Natural killer cell (primary cell): ENCODE data around the gene USP11. TPM values are rescaled to one million over a fixed set of nuclear protein-coding genes. Genes with fewer than 3 reads are reported as not detected.

Source experiments
- ATAC-seq, 3 donors: fragments of 150-1000 bp in 2 of 3; fragments of 200-7000 bp in 1 of 3; cut with Tn5 transposase; 1 replicate in 1 of 3; 2 replicates in 2 of 3; pipeline ENCODE4 v1.10.0; 2021; ENCODE audit warnings: mild to moderate bottlenecking in 2 of 3, moderate library complexity in 2 of 3
- DNase-seq, 2 donors: peaks; one replicate each; pipeline versions ENCODE4 v3.0.0 to v3.0.0-alpha.2; 2013 to 2021; ENCODE audit warnings: mixed read lengths in 1 of 2
- H3K27ac ChIP-seq: one replicate; pipeline ENCODE4 v1.5.1; 2013; ENCODE audit warnings: mild to moderate bottlenecking, low read length
- H3K27me3 ChIP-seq: one replicate; pipeline ENCODE4 v1.6.1; 2013; ENCODE audit warnings: low read length; ENCODE audit not compliant: control insufficient read depth, insufficient read depth
- H3K36me3 ChIP-seq: one replicate; pipeline ENCODE4 v1.6.1; 2013; ENCODE audit warnings: low read length; ENCODE audit not compliant: control insufficient read depth, insufficient read depth
- H3K4me1 ChIP-seq: one replicate; pipeline ENCODE4 v1.6.1; 2013; ENCODE audit warnings: low read length; ENCODE audit not compliant: control insufficient read depth, insufficient read depth
- H3K4me3 ChIP-seq: one replicate; pipeline ENCODE4 v1.5.1; 2013; ENCODE audit warnings: low read length
- H3K9me3 ChIP-seq: one replicate; pipeline ENCODE4 v1.6.1; 2013; ENCODE audit warnings: low read length; ENCODE audit not compliant: control insufficient read depth, insufficient read depth
- H3K27ac Mint-ChIP-seq, 2 donors: one replicate each; pipeline ENCODE4 v1.8.0; 2022; ENCODE audit warnings: mild to moderate bottlenecking in 2 of 2, mixed read lengths in 2 of 2, moderate library complexity in 1 of 2
- H3K27me3 Mint-ChIP-seq, 2 donors: one replicate each; pipeline ENCODE4 v1.8.0; 2022; ENCODE audit warnings: low read depth in 2 of 2, mixed read lengths in 2 of 2
- H3K36me3 Mint-ChIP-seq: one replicate; pipeline ENCODE4 v1.8.0; 2022; ENCODE audit warnings: mixed read lengths
- H3K4me1 Mint-ChIP-seq, 2 donors: one replicate each; pipeline ENCODE4 v1.8.0; 2022; ENCODE audit warnings: mixed read lengths in 2 of 2
- H3K4me3 Mint-ChIP-seq: one replicate; pipeline ENCODE4 v1.8.0; 2022; ENCODE audit warnings: mild to moderate bottlenecking, moderate library complexity, mixed read lengths
- H3K9me3 Mint-ChIP-seq, 2 donors: one replicate each; pipeline ENCODE4 v1.8.0; 2022; ENCODE audit warnings: mixed read lengths in 2 of 2
- CTCF ChIP-seq: fragments of 200-600 bp; IDR thresholded peaks from one replicate; pipeline ENCODE4 v1.8.0; 2022; ENCODE audit warnings: antibody characterized with exemption
- WGBS: methylation state at CpG from one replicate; pipeline ENCODE4 v1.1.7; 2013; ENCODE audit warnings: missing lambda C conversion rate; ENCODE audit not compliant: insufficient coverage; 5-methylcytosine and 5-hydroxymethylcytosine counted together
- intact Hi-C: fragments of 100-400 bp; cut with micrococcal nuclease; formaldehyde crosslinking; loops from one replicate; pipeline ENCODE4 v1.14.2; 2022
- total RNA-seq, 4 donors: library from RNA; stranded (reverse); fragments of 120-200 nt in 1 of 4; gene quantifications; one replicate each; pipeline versions ENCODE4 v1.2.3 to v1.2.4, GENCODE V29; 2013 to 2022

The USP11 gene
- total RNA-seq, 3 donors from 2014 or later (not counting 1 experiment from before 2014, with no cell fraction given): 107 to 131 (median 108) TPM

GRCh38 chrX:47190445-47191269 is 42.2 kb upstream of the USP11 start:
- Mint-ChIP-seq H3K4me3 (peak overlapping the region; percentile 94), H3K36me3 (no peaks in the 10 kb centered on the region), H3K27me3 (no peaks in the 10 kb centered on the region), H3K27ac (peak overlapping the region; percentile 93 to 95), H3K9me3 (no peaks in the 10 kb centered on the region), H3K4me1 (peaks cover 29 to 32% of the 10 kb centered on the region in 2 donors)
- peaks cover 11% of the 10 kb centered on the region for H3K36me3 ChIP-seq
- DNase-seq (peak; percentile 64 to 91), ATAC-seq (peak; percentile 75 to 89 (median 76))
- intact Hi-C loops: loop anchor here (5.0 to 10.0 kb wide), 3 partner anchors 172 to 832 kb away; partner anchors contain the start of gene ZNF81
- H3K4me1 ChIP-seq: peaks cover 46% of the 10 kb centered on the region
- TF ChIP-seq CTCF: no peak
- 3% methylated on average over 40 of the region's 40 CpGs for WGBS
- peak overlapping the region; percentile 58 for H3K4me3 ChIP-seq
- H3K27ac ChIP-seq: peak overlapping the region; percentile 92
- H3K27me3 ChIP-seq: no peaks in the 10 kb centered on the region
- no peaks in the 10 kb centered on the region for H3K9me3 ChIP-seq

- Histone ChIP-seq H3K27ac (peak overlapping the region; percentile 92), H3K27me3 (no peaks in the 10 kb centered on the region), H3K36me3 (peaks cover 6% of the 10 kb centered on the region), H3K4me3 (peak overlapping the region; percentile 58), H3K4me1 (peaks cover 52% of the 10 kb centered on the region), H3K9me3 (no peaks in the 10 kb centered on the region)
- peaks cover 36 to 39% of the 10 kb centered on the region in 2 donors for H3K4me1 Mint-ChIP-seq
- intact Hi-C loops: loop anchor here (5.0 to 10.0 kb wide), 3 partner anchors 171 to 831 kb away; partner anchors contain the start of gene ZNF81
- no peaks in the 10 kb centered on the region for H3K27me3 Mint-ChIP-seq
- DNase-seq (peak; percentile 39 to 74), ATAC-seq (peak in 1 of 3 donors; percentile 35)
- H3K4me3 Mint-ChIP-seq: peak overlapping the region; percentile 94
- H3K9me3 Mint-ChIP-seq: no peaks in the 10 kb centered on the region
- no peak for TF ChIP-seq CTCF
- H3K36me3 Mint-ChIP-seq: no peaks in the 10 kb centered on the region
- peak overlapping the region; percentile 93 to 95 for H3K27ac Mint-ChIP-seq
- under 1% methylated on average over 26 of the region's 26 CpGs for WGBS
These were observed 41.5 kb upstream of the USP11 start for GRCh38 chrX:47191331-47191730.

DNA sequence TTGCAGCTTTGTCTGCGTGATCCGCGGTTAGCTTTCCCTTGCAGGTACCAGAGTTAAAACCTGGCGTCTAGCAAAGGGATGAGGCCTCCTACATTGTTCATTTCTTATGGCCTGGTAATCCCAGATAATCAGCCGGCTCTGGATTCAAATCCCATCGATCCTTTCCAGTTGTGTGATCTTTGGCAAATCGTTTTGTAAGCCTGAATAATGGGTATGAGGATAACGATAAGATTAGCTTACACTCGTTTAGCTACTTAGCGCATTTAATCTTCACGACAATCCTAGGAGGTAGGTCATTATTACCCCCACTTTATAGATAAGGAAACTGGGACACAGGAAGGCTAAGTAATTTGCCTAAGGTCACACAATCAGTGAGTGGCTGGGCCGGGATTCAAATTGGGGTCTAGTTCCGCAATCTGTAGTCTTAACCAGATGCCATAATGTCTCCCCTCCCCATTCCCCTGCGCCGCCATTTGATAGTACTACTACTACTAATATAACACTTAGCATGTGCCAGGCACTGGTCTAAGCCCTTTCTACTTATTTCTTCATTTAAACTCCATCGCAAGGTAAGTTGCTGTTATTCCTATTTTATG is 40.9 kb upstream of the USP11 start:
- no peaks in the 10 kb centered on the region for H3K9me3 Mint-ChIP-seq
- no peaks in the 10 kb centered on the region for H3K27me3 Mint-ChIP-seq
- H3K36me3 ChIP-seq: peaks cover under 1% of the 10 kb centered on the region
- no peak for DNase-seq
- H3K9me3 ChIP-seq: no peaks in the 10 kb centered on the region
- peak overlapping the region; percentile 92 for H3K27ac ChIP-seq
- no peak for TF ChIP-seq CTCF
- no peaks in the 10 kb centered on the region for H3K27me3 ChIP-seq
- peaks cover 42 to 44% of the 10 kb centered on the region in 2 donors for H3K4me1 Mint-ChIP-seq
- H3K4me1 ChIP-seq: peaks cover 57% of the 10 kb centered on the region
- intact Hi-C loops: loop anchor here (5.0 to 10.0 kb wide), 3 partner anchors 170 to 830 kb away; partner anchors contain the start of gene ZNF81
- no peak for ATAC-seq
- peak overlapping the region; percentile 58 for H3K4me3 ChIP-seq
- H3K4me3 Mint-ChIP-seq: peak overlapping the region; percentile 94
- WGBS: 43% methylated on average over 9 of the region's 16 CpGs
- H3K36me3 Mint-ChIP-seq: no peaks in the 10 kb centered on the region
- H3K27ac Mint-ChIP-seq: peak overlapping the region; percentile 93 to 95
